ENCODE results near the gene SCAF1. TPM values are rescaled to one million over a fixed set of nuclear protein-coding genes. Genes with fewer than 3 reads are reported as not detected.
A peak's percentile ranks its signal among the peaks of the same experiment; 100 is the strongest.

SCAF1 gene
- total and polyA plus RNA-seq, 2 donors (not counting 1 experiment from before 2014, with no cell fraction given), result 17.1 to 68.3 TPM

DNA sequence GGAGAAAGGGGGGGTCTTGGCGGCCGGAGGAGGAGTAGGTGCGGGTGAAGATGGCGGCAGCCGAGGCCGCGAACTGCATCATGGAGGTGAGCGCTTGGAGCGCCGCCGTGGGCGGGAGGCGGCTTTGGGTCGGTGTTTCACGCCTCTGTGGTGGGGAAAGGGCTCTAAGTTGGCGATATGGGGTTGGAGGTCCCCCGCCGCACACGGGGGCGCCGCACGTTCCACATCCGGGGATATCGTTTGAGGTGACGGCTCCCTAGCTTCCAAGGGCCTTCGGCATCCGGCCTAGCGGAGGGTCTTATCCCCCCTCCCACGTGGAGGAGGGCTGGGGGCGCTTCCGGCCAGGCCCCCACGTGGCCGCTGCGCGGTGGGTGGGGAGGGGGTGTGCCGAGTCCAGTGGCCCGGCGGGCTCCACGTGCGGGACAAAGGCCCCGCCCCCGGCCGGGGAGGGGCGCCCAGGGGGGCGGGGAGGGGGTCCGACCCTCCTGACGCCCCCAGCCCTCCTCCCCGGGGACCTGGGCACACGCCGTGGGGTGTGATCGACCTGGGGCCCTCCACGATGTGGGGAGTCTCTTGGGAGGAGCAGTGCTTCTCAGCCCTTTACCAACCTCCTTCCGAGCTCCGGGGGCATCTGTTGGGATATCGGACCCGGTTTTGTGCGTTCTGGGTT lies 35.4 kb downstream of the SCAF1 start, which contains the start of gene PRMT1:
PRMT1 (plus strand) TSS at position 41 of the 670 bp plus-strand sequence; CDS start at position 51, 10 bp downstream.
- no peaks in the 10 kb centered on the region for H3K9me3 Mint-ChIP-seq (ENCODE audit: insufficient read depth)
- TF ChIP-seq CTCF (IDR thresholded peaks at IDR 0.05), result no peak
- TF ChIP-seq EZH2 (IDR thresholded peaks at IDR 0.05; ENCODE audit: borderline replicate concordance, insufficient read depth, low read depth, low read length, poor library complexity, severe bottlenecking), result no peak
- peaks cover 37 to 72% of the 10 kb centered on the region in 2 donors for H3K4me1 ChIP-seq (ENCODE audit: control insufficient read depth in 2 of 2, insufficient read depth in 2 of 2, low read length in 2 of 2)
- peak within 1 kb of the TSS; percentile 86 for H2AFZ ChIP-seq (ENCODE audit: insufficient read depth, low read depth, low read length, poor library complexity, severe bottlenecking)
- WGBS (ENCODE audit: insufficient coverage), result under 1% methylated on average over 28 of the region's 57 CpGs
- H3K4me2 ChIP-seq (replicated peaks; ENCODE audit: low read depth, low read length, poor library complexity, severe bottlenecking), result peak within 1 kb of the TSS; percentile 87
- no peaks in the 10 kb centered on the region for H3K27me3 Mint-ChIP-seq
- peaks cover 50% of the 10 kb centered on the region for H3K79me2 ChIP-seq (ENCODE audit: control insufficient read depth, insufficient read depth, low read length)
- H3K36me3 ChIP-seq (replicated peaks in 1 of 2; ENCODE audit: control extremely low read depth in 1 of 2, control insufficient read depth in 1 of 2, extremely low read depth in 1 of 2, insufficient read depth in 2 of 2, low read length in 1 of 2), result peaks cover 0 to 21% of the 10 kb centered on the region in 2 experiments
- H3K27ac ChIP-seq (ENCODE audit: low read length in 2 of 2), result peak within 1 kb of the TSS; percentile 93 to 98
- H4K20me1 ChIP-seq (ENCODE audit: control insufficient read depth, insufficient read depth, low read length, poor library complexity, severe bottlenecking), result peaks cover 50% of the 10 kb centered on the region
- peak; percentile 81 for DNase-seq
- intact Hi-C loops (cut with micrococcal nuclease), result loop anchor here (1.0 to 10.0 kb wide), 5 partner anchors 37 to 563 kb away; partner anchors contain the start of genes C19orf73, FUZ, LIN7B and PPFIA3
- peak within 1 kb of the TSS; percentile 92 for H3K9ac ChIP-seq (ENCODE audit: low read length)
- peak; percentile 5 for ATAC-seq (ENCODE audit: low read depth)
- CTCF ChIA-PET, result interaction anchor here (0.6 to 6.5 kb wide), 16 partner anchors 10 to 224 kb away, joined by 3 to 50 read pairs (median 4); partner anchors contain the start of genes ALDH16A1, BCL2L12, FLT3LG and IRF3
- peaks cover 0 to 5% (median 0%) of the 10 kb centered on the region in 3 donors for H3K9me3 ChIP-seq (ENCODE audit: control extremely low read depth in 1 of 3, control insufficient read depth in 2 of 3, insufficient read depth in 1 of 3, low read length in 2 of 3)
- no peaks in the 10 kb centered on the region for H3K27me3 ChIP-seq (replicated peaks in 1 of 4; ENCODE audit: control extremely low read depth in 1 of 4, control insufficient read depth in 3 of 4, insufficient read depth in 4 of 4, low read length in 3 of 4)
- H3K27ac Mint-ChIP-seq, result peak within 1 kb of the TSS; percentile 96
- peak within 1 kb of the TSS; percentile 100 for H3K4me3 Mint-ChIP-seq
- peaks cover 58% of the 10 kb centered on the region for H3K4me1 Mint-ChIP-seq
- POLR2A ChIA-PET, result interaction anchor here (0.6 to 6.7 kb wide), 10 partner anchors 13 to 224 kb away, joined by 3 to 53 read pairs (median 7); partner anchors contain the start of genes ALDH16A1, BCL2L12, FLT3LG and IRF3
- peak within 1 kb of the TSS; percentile 88 to 98 (median 97) for H3K4me3 ChIP-seq (ENCODE audit: control extremely low read depth in 1 of 5, extremely low read depth in 1 of 5, insufficient read depth in 1 of 5, low read depth in 2 of 5, low read length in 4 of 5)
